Lower leg skin (tissue), 4 donors: ENCODE measurements around the gene HDAC4. TPM values are rescaled to one million over a fixed set of nuclear protein-coding genes. Genes with fewer than 3 reads are reported as not detected.

Experiments
- DNase-seq, 2 donors: peaks; one replicate each; pipeline ENCODE4 v3.0.0-alpha.2; 2019; ENCODE audit warnings: low spot score in 2 of 2
- H3K4me3 ChIP-seq: fragments of 200-600 bp; sonication (generic); 2 replicates; pipeline ENCODE4 v1.5.1; 2017; ENCODE audit warnings: mild to moderate bottlenecking, low read depth; ENCODE audit not compliant: poor library complexity, severe bottlenecking
- CTCF ChIP-seq, 3 donors: fragments of 450-650 bp; IDR thresholded peaks; one replicate each; pipeline ENCODE4 v1.5.1; 2016; ENCODE audit warnings: antibody characterized with exemption in 3 of 3, mild to moderate bottlenecking in 3 of 3, moderate library complexity in 2 of 3
- POLR2A ChIP-seq, 2 donors: fragments of 450-650 bp; IDR thresholded peaks; one replicate each; pipeline ENCODE4 v1.6.1; 2016 to 2017; ENCODE audit warnings: antibody characterized with exemption in 2 of 2, mild to moderate bottlenecking in 1 of 2, moderate library complexity in 1 of 2
- WGBS, 2 donors: methylation state at CpG; one replicate each; pipeline ENCODE4 v1.1.5; 2018; 5-methylcytosine and 5-hydroxymethylcytosine counted together
- intact Hi-C: fragments of 100-400 bp; cut with DNase I; formaldehyde crosslinking; loops from one replicate; pipeline ENCODE4 v1.15.0; 2023; ENCODE audit warnings: low total_unique reads
- total RNA-seq, 4 donors: library from RNA; depleted of rRNA; stranded (reverse); fragments of >200 nt; gene quantifications; one replicate each; pipeline ENCODE4 v1.1.0, GENCODE V29; 2016

The HDAC4 gene
- total RNA-seq, 4 donors from 2014 or later: 27.4 to 85.5 (median 57.9) TPM

- no peak for DNase-seq
- TF ChIP-seq CTCF (IDR thresholded peaks at IDR 0.05): no peak
- TF ChIP-seq POLR2A (IDR thresholded peaks at IDR 0.05): no peak
- WGBS, 2 donors: 88 to 90% methylated on average over 16 of the region's 16 CpGs
- intact Hi-C loops: no loop called here
- no peak overlapping the region for H3K4me3 ChIP-seq
Measured at GRCh38 chr2:239304533-239305221, 96.1 kb downstream of the HDAC4 start.

GRCh38 chr2:239303711-239304532 is 96.9 kb downstream of the HDAC4 start:
- H3K4me3 ChIP-seq: no peak overlapping the region
- intact Hi-C loops: no loop called here
- TF ChIP-seq POLR2A (IDR thresholded peaks at IDR 0.05): no peak
- no peak for TF ChIP-seq CTCF (IDR thresholded peaks at IDR 0.05)
- 85 to 88% methylated on average over 21 of the region's 21 CpGs for WGBS, 2 donors
- peak in 1 of 2 donors; percentile 72 for DNase-seq

GRCh38 chr2:239302808-239303557 is 97.8 kb downstream of the HDAC4 start:
- no peak for TF ChIP-seq POLR2A (IDR thresholded peaks at IDR 0.05)
- DNase-seq: peak in 1 of 2 donors; percentile 81
- no peak overlapping the region for H3K4me3 ChIP-seq
- intact Hi-C loops: no loop called here
- 87 to 89% methylated on average over 23 to 28 of the region's 28 CpGs for WGBS, 2 donors

- no peak overlapping the region for H3K4me3 ChIP-seq
- peak in 1 of 2 donors; percentile 80 for DNase-seq
- TF ChIP-seq POLR2A (IDR thresholded peaks at IDR 0.05) (no peak), CTCF (IDR thresholded peaks at IDR 0.05) (no peak)
- WGBS, 2 donors: 79 to 88% methylated on average over 13 to 16 of the region's 16 CpGs
- intact Hi-C loops: no loop called here
Measured at GRCh38 chr2:239302083-239302807, 98.6 kb downstream of the HDAC4 start.

GRCh38 chr2:239300871-239301735 is 99.7 kb downstream of the HDAC4 start:
- peak in 1 of 2 donors; percentile 84 for DNase-seq
- no peak overlapping the region for H3K4me3 ChIP-seq
- TF ChIP-seq CTCF (IDR thresholded peaks at IDR 0.05): no peak
- no peak for TF ChIP-seq POLR2A (IDR thresholded peaks at IDR 0.05)
- intact Hi-C loops: no loop called here
- 76 to 85% methylated on average over 25 to 26 of the region's 26 CpGs for WGBS, 2 donors
